ENCODE data around the gene UGT1A8.

Gene UGT1A8

GRCh38 chr2:233758849-233759248 is 141.4 kb downstream of the UGT1A8 start:
- ChIA-PET CTCF (no interaction called here), POLR2A (no interaction called here)

GRCh38 chr2:233760043-233760442 is 142.6 kb downstream of the UGT1A8 start, which contains the start of gene UGT1A1:
Gene UGT1A1, plus strand, starts transcription at chr2:233760270. Its CDS starts 18 bp downstream, at chr2:233760288.
- POLR2A ChIA-PET: no interaction called here
- CTCF ChIA-PET: no interaction called here
- TF ChIP-seq FOXK2 (IDR thresholded peaks at IDR 0.05) (no peak), L3MBTL2 (conservative IDR thresholded peaks at IDR 0.05) (no peak), TARDBP (IDR thresholded peaks at IDR 0.05) (no peak), HDGF (IDR thresholded peaks at IDR 0.05; ENCODE audit: borderline replicate concordance) (no peak), BHLHE40 (IDR thresholded peaks at IDR 0.05; ENCODE audit: borderline replicate concordance) (no peak), SP1 (IDR thresholded peaks at IDR 0.05) (no peak), CTBP1 (IDR thresholded peaks at IDR 0.05; ENCODE audit: borderline replicate concordance) (no peak), ELF4 (IDR thresholded peaks at IDR 0.05) (no peak), LEF1 (IDR thresholded peaks at IDR 0.05; ENCODE audit: borderline replicate concordance) (no peak), FOXM1 (IDR thresholded peaks at IDR 0.05; ENCODE audit: borderline replicate concordance) (no peak), ARNT (IDR thresholded peaks at IDR 0.05) (no peak), FOXA1 (IDR thresholded peaks at IDR 0.05) (no peak), NFRKB (IDR thresholded peaks at IDR 0.05) (no peak), SUZ12 (IDR thresholded peaks at IDR 0.05) (no peak), ZNF384 (IDR thresholded peaks at IDR 0.05) (no peak)
- TF ChIP-seq, protein P1, sequence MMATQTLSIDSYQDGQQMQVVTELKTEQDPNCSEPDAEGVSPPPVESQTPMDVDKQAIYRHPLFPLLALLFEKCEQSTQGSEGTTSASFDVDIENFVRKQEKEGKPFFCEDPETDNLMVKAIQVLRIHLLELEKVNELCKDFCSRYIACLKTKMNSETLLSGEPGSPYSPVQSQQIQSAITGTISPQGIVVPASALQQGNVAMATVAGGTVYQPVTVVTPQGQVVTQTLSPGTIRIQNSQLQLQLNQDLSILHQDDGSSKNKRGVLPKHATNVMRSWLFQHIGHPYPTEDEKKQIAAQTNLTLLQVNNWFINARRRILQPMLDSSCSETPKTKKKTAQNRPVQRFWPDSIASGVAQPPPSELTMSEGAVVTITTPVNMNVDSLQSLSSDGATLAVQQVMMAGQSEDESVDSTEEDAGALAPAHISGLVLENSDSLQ (IDR thresholded peaks at IDR 0.05): no peak
- no peak for DNase-seq (ENCODE audit: extremely low spot score)

More at GRCh38 chr2:233758849-233759248, 141.4 kb downstream of the UGT1A8 start:
- TF ChIP-seq BHLHE40 (IDR thresholded peaks at IDR 0.05; ENCODE audit: borderline replicate concordance): no peak
- TF ChIP-seq LEF1 (IDR thresholded peaks at IDR 0.05; ENCODE audit: borderline replicate concordance): no peak
- TF ChIP-seq ZNF384 (IDR thresholded peaks at IDR 0.05): no peak
- TF ChIP-seq, protein P1 (IDR thresholded peaks at IDR 0.05): no peak
- no peak for TF ChIP-seq FOXM1 (IDR thresholded peaks at IDR 0.05; ENCODE audit: borderline replicate concordance)
- no peak for TF ChIP-seq NFRKB (IDR thresholded peaks at IDR 0.05)
- TF ChIP-seq FOXA1 (IDR thresholded peaks at IDR 0.05): no peak
- no peak for TF ChIP-seq ARNT (IDR thresholded peaks at IDR 0.05)
- no peak for TF ChIP-seq ELF4 (IDR thresholded peaks at IDR 0.05)
- no peak for TF ChIP-seq CTBP1 (IDR thresholded peaks at IDR 0.05; ENCODE audit: borderline replicate concordance)
- no peak for TF ChIP-seq HDGF (IDR thresholded peaks at IDR 0.05; ENCODE audit: borderline replicate concordance)
- TF ChIP-seq SUZ12 (IDR thresholded peaks at IDR 0.05): no peak
- TF ChIP-seq FOXK2 (IDR thresholded peaks at IDR 0.05): no peak
- no peak for TF ChIP-seq L3MBTL2 (conservative IDR thresholded peaks at IDR 0.05)
- DNase-seq (ENCODE audit: extremely low spot score): no peak

DNA sequence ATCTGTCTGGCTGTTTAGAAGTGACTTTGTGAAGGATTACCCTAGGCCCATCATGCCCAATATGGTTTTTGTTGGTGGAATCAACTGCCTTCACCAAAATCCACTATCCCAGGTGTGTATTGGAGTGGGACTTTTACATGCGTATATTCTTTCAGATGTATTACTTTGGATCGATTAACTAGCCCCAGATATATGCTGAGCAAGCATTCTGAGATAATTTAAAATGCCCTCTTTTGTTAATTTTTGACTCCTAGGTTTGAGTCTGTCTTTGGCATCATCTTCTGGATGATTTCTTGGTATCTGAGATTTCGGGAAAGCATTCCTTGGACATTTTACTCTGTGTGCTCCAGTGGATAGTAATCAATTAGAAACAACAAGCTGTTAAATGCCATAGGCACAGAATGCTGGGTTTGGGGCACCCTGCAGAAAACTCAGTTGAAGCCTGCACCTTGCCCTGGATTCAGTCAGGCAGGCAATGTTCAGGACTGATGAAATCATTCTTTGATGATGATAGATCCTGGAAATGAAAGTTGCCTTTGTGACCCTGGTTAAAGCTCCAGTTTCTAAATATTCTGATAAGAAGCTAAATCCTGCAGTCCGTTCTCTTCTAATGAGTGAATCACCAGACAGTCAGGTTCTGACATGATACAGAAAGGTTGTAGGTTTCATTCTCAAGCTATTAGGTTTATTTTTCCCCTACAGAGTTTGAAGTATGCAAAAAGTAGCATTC is 143.8 kb downstream of the UGT1A8 start:
- no peak for TF ChIP-seq FOXA1 (IDR thresholded peaks at IDR 0.05)
- no peak for TF ChIP-seq ZNF384 (IDR thresholded peaks at IDR 0.05)
- no peak for TF ChIP-seq HDGF (IDR thresholded peaks at IDR 0.05; ENCODE audit: borderline replicate concordance)
- no peak for TF ChIP-seq FOXK2 (IDR thresholded peaks at IDR 0.05)
- TF ChIP-seq ARNT (IDR thresholded peaks at IDR 0.05): no peak
- no peak for TF ChIP-seq LEF1 (IDR thresholded peaks at IDR 0.05; ENCODE audit: borderline replicate concordance)
- no peak for TF ChIP-seq ELF4 (IDR thresholded peaks at IDR 0.05)
- no peak for TF ChIP-seq SUZ12 (IDR thresholded peaks at IDR 0.05)
- TF ChIP-seq TARDBP (IDR thresholded peaks at IDR 0.05): no peak
- TF ChIP-seq NFRKB (IDR thresholded peaks at IDR 0.05): no peak
- no peak for TF ChIP-seq SP1 (IDR thresholded peaks at IDR 0.05)
- TF ChIP-seq BHLHE40 (IDR thresholded peaks at IDR 0.05; ENCODE audit: borderline replicate concordance): no peak
- TF ChIP-seq L3MBTL2 (conservative IDR thresholded peaks at IDR 0.05): no peak
- TF ChIP-seq FOXM1 (IDR thresholded peaks at IDR 0.05; ENCODE audit: borderline replicate concordance): no peak
- TF ChIP-seq, protein P1 (IDR thresholded peaks at IDR 0.05): no peak
- TF ChIP-seq CTBP1 (IDR thresholded peaks at IDR 0.05; ENCODE audit: borderline replicate concordance): no peak
- CTCF ChIA-PET: no interaction called here
- DNase-seq (ENCODE audit: extremely low spot score): no peak
- POLR2A ChIA-PET: no interaction called here

DNA sequence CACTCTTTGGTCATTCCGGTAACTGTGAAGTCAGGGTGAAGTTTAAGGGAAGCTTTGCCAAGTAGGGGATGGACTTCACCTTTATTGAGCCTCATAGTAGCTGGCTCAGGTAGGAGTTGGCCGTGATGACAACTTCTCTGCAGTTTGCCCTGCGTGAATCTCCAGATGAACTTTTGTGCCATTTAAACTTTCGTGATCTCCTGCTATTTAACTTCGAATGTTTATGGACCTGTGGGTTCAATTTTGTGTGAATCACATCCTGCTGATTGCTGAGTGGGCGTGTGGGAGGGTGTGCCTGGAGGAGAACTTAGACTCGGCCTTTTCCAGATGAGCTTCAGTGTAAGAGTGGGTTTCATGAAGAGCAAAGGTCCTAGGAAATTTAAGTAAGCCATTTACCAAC is 146.8 kb downstream of the UGT1A8 start:
- CTCF ChIA-PET: no interaction called here
- no peak for DNase-seq (ENCODE audit: extremely low spot score)
- POLR2A ChIA-PET: no interaction called here
- TF ChIP-seq L3MBTL2 (conservative IDR thresholded peaks at IDR 0.05) (no peak), FOXK2 (IDR thresholded peaks at IDR 0.05) (no peak), ELF4 (IDR thresholded peaks at IDR 0.05) (no peak), FOXM1 (IDR thresholded peaks at IDR 0.05; ENCODE audit: borderline replicate concordance) (no peak), BHLHE40 (IDR thresholded peaks at IDR 0.05; ENCODE audit: borderline replicate concordance) (no peak), CTBP1 (IDR thresholded peaks at IDR 0.05; ENCODE audit: borderline replicate concordance) (no peak), FOXA1 (IDR thresholded peaks at IDR 0.05) (no peak), LEF1 (IDR thresholded peaks at IDR 0.05; ENCODE audit: borderline replicate concordance) (no peak), ARNT (IDR thresholded peaks at IDR 0.05) (no peak), NFRKB (IDR thresholded peaks at IDR 0.05) (no peak)

- CTCF ChIA-PET: no interaction called here
Observed at GRCh38 chr2:233764761-233765160, 147.3 kb downstream of the UGT1A8 start.

GRCh38 chr2:233766416-233766815 is 149.0 kb downstream of the UGT1A8 start:
- DNase-seq (ENCODE audit: extremely low spot score): no peak
- ChIA-PET CTCF (interaction anchor here (0.6 kb wide), 1 partner anchor 9 kb away, joined by 4 read pairs; no protein-coding TSS in a partner anchor), POLR2A (no interaction called here)
- TF ChIP-seq FOXK2 (IDR thresholded peaks at IDR 0.05): no peak
- no peak for TF ChIP-seq FOXA1 (IDR thresholded peaks at IDR 0.05)
- no peak for TF ChIP-seq L3MBTL2 (conservative IDR thresholded peaks at IDR 0.05)
- TF ChIP-seq SP1 (IDR thresholded peaks at IDR 0.05): no peak
- no peak for TF ChIP-seq CTBP1 (IDR thresholded peaks at IDR 0.05; ENCODE audit: borderline replicate concordance)
- TF ChIP-seq ARNT (IDR thresholded peaks at IDR 0.05): no peak
- no peak for TF ChIP-seq HDGF (IDR thresholded peaks at IDR 0.05; ENCODE audit: borderline replicate concordance)
- no peak for TF ChIP-seq TARDBP (IDR thresholded peaks at IDR 0.05)
- TF ChIP-seq BHLHE40 (IDR thresholded peaks at IDR 0.05; ENCODE audit: borderline replicate concordance): no peak
- no peak for TF ChIP-seq ELF4 (IDR thresholded peaks at IDR 0.05)
- no peak for TF ChIP-seq NFRKB (IDR thresholded peaks at IDR 0.05)
- TF ChIP-seq FOXM1 (IDR thresholded peaks at IDR 0.05; ENCODE audit: borderline replicate concordance): no peak
- TF ChIP-seq LEF1 (IDR thresholded peaks at IDR 0.05; ENCODE audit: borderline replicate concordance): no peak
- no peak for TF ChIP-seq ZNF384 (IDR thresholded peaks at IDR 0.05)
- TF ChIP-seq SUZ12 (IDR thresholded peaks at IDR 0.05): no peak
- TF ChIP-seq, protein P1 (IDR thresholded peaks at IDR 0.05): no peak

More at GRCh38 chr2:233764761-233765160, 147.3 kb downstream of the UGT1A8 start:
- no peak for DNase-seq (ENCODE audit: extremely low spot score)
- TF ChIP-seq FOXA1 (IDR thresholded peaks at IDR 0.05): no peak
- no peak for TF ChIP-seq ZNF384 (IDR thresholded peaks at IDR 0.05)
- no peak for TF ChIP-seq TARDBP (IDR thresholded peaks at IDR 0.05)
- TF ChIP-seq ELF4 (IDR thresholded peaks at IDR 0.05): no peak
- POLR2A ChIA-PET: no interaction called here
